PFSK-1 (cell line): ENCODE data around the gene DISP3.

ENCODE experiments used
- FOXP2 ChIP-seq: optimal IDR thresholded peaks from 2 replicates; pipeline ENCODE3; 2011; ENCODE audit warnings: borderline replicate concordance, control low read depth, inconsistent platforms; ENCODE audit not compliant: insufficient read depth; ENCODE audit errors: extremely low read length, extremely low read depth
- POLR2AphosphoS5 ChIP-seq: IDR thresholded peaks from 2 replicates; pipeline ENCODE4 v1.6.1; 2012; ENCODE audit warnings: low read depth, mild to moderate bottlenecking, control low read depth, low read length, moderate library complexity
- SIN3A ChIP-seq: IDR thresholded peaks from 2 replicates; pipeline ENCODE4 v1.6.1; 2012; ENCODE audit warnings: mild to moderate bottlenecking, low read length, moderate library complexity, borderline replicate concordance; ENCODE audit not compliant: insufficient read depth
- TAF1 ChIP-seq: IDR thresholded peaks from 2 replicates; pipeline ENCODE4 v1.6.1; 2012; ENCODE audit warnings: low read length, control low read depth, borderline replicate concordance; ENCODE audit not compliant: insufficient read depth
- TF ChIP-seq, protein P1 (sequence below), 2 experiments: IDR thresholded peaks; 2 replicates each; pipeline versions ENCODE4 v1.6.1 to v1.8.0; 2011 to 2012; ENCODE audit warnings: low read depth in 2 of 2, low read length in 2 of 2, control low read depth in 1 of 2, inconsistent platforms in 1 of 2, mild to moderate bottlenecking in 1 of 2, moderate library complexity in 1 of 2; ENCODE audit not compliant: insufficient read depth in 1 of 2

The DISP3 gene

DNA sequence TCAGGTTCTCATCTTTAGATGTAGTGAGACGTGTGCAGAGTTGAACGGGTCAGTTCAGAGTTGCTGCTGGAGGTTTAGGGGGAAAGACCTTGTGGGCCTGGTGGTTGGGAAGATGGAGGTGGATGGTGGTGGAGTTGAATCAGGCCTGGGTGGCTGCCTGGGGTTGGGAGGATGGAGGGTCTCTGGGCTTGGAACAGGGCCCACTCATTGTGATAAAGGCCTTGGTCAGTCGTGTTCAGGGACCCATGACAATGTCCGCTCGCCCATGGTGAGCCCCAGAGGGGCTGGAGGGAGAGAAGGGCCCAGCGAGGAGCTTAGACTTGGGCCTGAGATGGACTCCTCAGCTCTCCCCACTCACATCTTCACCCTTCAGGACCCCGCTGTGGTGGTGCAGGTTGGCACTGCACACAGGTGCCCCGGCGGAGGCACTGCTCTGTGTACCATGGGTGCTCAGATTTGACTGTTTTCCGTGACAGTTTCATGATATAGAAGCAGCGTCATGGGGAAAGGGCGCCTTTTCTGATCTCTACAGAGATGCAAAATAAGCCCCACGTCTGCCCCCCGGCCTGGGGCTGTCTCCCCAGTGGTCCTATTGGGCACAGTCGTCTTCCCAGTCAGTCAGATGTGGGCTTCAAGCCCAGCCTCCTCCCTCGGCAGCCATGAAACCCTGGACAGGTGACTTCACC, 39.2 kb downstream of the DISP3 start:
- TF ChIP-seq SIN3A (no peak), TAF1 (no peak), FOXP2 (no peak), POLR2AphosphoS5 (no peak)
- TF ChIP-seq, protein P1, sequence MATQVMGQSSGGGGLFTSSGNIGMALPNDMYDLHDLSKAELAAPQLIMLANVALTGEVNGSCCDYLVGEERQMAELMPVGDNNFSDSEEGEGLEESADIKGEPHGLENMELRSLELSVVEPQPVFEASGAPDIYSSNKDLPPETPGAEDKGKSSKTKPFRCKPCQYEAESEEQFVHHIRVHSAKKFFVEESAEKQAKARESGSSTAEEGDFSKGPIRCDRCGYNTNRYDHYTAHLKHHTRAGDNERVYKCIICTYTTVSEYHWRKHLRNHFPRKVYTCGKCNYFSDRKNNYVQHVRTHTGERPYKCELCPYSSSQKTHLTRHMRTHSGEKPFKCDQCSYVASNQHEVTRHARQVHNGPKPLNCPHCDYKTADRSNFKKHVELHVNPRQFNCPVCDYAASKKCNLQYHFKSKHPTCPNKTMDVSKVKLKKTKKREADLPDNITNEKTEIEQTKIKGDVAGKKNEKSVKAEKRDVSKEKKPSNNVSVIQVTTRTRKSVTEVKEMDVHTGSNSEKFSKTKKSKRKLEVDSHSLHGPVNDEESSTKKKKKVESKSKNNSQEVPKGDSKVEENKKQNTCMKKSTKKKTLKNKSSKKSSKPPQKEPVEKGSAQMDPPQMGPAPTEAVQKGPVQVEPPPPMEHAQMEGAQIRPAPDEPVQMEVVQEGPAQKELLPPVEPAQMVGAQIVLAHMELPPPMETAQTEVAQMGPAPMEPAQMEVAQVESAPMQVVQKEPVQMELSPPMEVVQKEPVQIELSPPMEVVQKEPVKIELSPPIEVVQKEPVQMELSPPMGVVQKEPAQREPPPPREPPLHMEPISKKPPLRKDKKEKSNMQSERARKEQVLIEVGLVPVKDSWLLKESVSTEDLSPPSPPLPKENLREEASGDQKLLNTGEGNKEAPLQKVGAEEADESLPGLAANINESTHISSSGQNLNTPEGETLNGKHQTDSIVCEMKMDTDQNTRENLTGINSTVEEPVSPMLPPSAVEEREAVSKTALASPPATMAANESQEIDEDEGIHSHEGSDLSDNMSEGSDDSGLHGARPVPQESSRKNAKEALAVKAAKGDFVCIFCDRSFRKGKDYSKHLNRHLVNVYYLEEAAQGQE (IDR thresholded peaks at IDR 0.05; ENCODE audit: insufficient read depth in 1 of 2, low read depth in 2 of 2, low read length in 2 of 2): no peak

DNA sequence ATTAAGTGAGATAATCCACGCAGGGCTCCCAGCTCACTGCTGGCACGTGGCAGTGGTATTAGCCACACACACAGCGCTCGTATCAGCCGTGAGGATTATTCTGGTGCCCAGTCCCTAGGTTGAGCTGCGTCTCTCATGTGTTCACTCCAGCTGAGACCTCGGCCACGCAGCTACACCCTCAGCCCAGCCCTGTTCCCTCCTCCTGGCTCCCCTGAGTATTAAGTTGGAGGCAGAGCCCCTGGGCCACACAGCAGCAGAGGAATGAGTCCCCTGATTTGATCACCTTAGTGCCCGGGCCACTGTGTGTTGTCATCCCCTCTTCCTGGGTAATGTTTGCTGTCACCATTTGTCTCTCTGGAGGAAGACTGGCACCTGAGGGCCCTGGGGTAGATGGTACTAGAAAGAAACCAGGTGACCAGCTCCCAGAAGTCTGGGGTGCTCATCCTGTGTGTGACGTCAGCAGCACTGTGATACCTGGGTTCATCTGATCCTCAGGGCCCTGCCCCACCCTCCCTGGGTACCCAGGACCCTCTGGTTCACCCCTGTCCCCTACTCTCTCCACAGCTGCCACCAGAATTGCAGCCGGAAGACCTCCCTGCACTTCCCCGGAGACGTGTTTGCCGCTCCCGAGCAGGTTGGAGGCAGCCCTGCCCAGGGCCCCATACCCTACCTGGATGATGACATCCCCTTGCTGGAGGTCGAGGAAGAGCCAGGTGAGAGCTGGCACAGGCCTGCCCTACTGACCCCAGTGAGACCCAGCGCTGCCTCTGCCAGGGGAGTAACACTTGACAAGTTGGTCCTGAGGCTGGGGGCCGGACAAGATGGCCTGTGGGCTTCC, 40.1 kb downstream of the DISP3 start:
- no peak for TF ChIP-seq POLR2AphosphoS5
- no peak for TF ChIP-seq FOXP2
- no peak for TF ChIP-seq SIN3A
- no peak for TF ChIP-seq TAF1

DNA sequence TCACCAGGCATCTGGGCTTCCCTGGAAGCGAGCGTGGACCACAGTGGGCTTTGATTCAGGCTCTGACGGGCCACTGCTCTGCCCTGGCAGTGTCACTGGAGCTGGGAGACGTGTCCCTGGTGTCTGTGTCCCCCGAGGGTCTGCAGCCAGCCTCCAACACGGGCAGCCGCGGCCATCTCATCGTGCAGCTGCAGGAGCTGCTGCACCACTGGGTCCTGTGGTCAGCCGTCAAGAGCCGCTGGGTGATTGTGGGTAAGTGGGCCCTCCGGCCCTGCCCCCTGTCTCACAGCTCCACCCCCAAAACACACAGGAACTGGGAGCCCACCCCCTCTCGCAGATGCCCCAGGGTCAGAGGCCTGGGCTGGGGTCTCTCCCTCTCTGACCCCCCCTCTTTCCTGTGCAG, 40.7 kb downstream of the DISP3 start:
- no peak for TF ChIP-seq POLR2AphosphoS5
- no peak for TF ChIP-seq FOXP2
- TF ChIP-seq, protein P1 (IDR thresholded peaks at IDR 0.05; ENCODE audit: insufficient read depth in 1 of 2, low read depth in 2 of 2, low read length in 2 of 2): no peak
- no peak for TF ChIP-seq SIN3A
- no peak for TF ChIP-seq TAF1

DNA sequence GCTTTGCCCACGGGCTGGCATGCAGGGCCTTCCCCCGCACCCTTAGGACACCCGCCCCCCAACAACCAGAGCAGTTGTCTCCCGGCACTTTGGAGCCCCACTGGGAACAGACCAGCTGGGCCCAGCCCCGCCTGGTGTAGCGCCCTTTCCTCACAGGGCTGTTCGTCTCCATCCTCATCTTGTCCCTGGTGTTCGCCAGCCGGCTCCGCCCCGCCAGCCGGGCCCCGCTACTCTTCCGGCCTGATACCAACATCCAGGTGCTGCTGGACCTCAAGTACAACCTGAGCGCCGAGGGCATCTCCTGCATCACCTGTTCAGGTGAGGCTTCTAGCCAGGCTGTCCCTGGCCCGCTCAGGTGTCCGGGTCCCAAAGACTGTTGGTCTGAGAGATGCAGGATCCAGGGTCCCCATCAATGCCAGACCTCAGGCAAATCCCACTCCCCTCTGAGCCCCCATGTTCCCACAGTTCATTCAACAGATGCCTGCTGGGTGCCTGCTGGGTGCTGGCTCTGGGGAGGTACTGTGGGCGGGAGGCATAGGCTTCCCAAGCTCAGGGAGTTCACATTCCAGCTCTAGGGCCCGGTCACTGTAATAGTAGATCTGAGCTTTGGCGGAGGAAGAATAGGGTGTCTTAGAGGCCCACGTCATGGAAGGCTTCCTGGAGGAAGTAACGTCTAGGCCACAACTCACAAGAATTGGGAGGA, 41.7 kb downstream of the DISP3 start:
- TF ChIP-seq TAF1 (no peak), POLR2AphosphoS5 (no peak), FOXP2 (no peak), SIN3A (no peak)
- TF ChIP-seq, protein P1 (IDR thresholded peaks at IDR 0.05; ENCODE audit: insufficient read depth in 1 of 2, low read depth in 2 of 2, low read length in 2 of 2): no peak

DNA sequence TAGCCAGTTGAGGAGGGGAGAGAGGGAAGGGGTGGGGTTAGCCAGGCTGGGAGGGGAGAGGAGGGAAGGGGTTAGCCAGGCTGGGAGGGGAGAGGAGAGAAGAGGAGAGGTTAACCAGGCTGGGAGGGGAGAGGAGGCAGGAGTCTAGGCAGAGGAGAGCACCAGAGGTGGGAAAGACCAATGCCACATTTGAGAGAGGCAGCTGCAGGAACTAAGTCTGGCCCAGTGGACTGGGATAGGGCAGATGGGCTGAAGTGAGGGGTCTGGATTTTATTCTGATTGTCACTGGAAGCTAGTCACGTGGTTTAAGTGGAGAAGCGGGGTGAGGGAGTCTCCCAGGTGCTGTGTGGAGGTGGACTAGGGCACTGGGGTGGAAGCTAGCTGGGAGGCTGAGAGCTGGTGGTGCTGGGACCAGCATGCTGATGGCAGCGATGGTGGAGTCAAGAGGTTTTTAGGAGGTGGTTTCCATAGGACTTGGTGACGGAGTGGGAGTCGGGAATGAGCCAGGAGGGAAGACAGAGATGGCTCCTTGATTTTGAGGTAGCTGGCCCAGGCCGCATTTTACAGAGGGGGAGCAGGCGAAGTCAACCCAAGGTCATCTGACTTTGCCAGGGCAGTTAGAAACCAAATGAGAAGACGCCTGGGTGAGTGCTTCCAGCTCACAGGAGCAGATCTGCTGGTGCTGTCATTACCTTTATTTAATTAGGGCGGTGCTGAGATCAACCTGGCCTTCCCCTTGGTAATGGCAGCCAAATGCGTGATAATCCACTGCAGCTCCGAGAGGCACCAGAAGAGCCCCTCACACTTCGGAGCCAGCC, 42.8 kb downstream of the DISP3 start:
- TF ChIP-seq TAF1 (no peak), POLR2AphosphoS5 (no peak), FOXP2 (no peak), SIN3A (no peak)
- TF ChIP-seq, protein P1 (IDR thresholded peaks at IDR 0.05; ENCODE audit: insufficient read depth in 1 of 2, low read depth in 2 of 2, low read length in 2 of 2): no peak
